ENCODE measurements around the gene DLX5. TPM values are rescaled to one million over a fixed set of nuclear protein-coding genes. Genes with fewer than 3 reads are reported as not detected.

DLX5 gene
- total RNA-seq, 1 donor from 2014 or later: 33.4 TPM

- H3K9me3 Mint-ChIP-seq: no peaks in the 10 kb centered on the region
- H3K4me1 Mint-ChIP-seq: peaks cover 32% of the 10 kb centered on the region
- no peak overlapping the region for H3K27ac Mint-ChIP-seq
- H3K36me3 Mint-ChIP-seq: peaks cover 30% of the 10 kb centered on the region
- H3K27me3 Mint-ChIP-seq (ENCODE audit: low read depth): peaks cover 97% of the 10 kb centered on the region
- H3K4me3 Mint-ChIP-seq: no peak overlapping the region
- DNase-seq (ENCODE audit: low spot score in 2 of 2, unreplicated experiment in 2 of 2): no peak
- TF ChIP-seq CTCF (IDR thresholded peaks at IDR 0.05; ENCODE audit: unreplicated experiment): no peak
Observed at GRCh38 chr7:97012365-97013133, 12.1 kb downstream of the DLX5 start.

- H3K27me3 Mint-ChIP-seq (ENCODE audit: low read depth): peaks cover 97% of the 10 kb centered on the region
- peaks cover 30% of the 10 kb centered on the region for H3K36me3 Mint-ChIP-seq
- H3K4me3 Mint-ChIP-seq: no peak overlapping the region
- no peak for TF ChIP-seq CTCF (IDR thresholded peaks at IDR 0.05; ENCODE audit: unreplicated experiment)
- no peak for DNase-seq (ENCODE audit: low spot score in 2 of 2, unreplicated experiment in 2 of 2)
- H3K9me3 Mint-ChIP-seq: no peaks in the 10 kb centered on the region
- peaks cover 32% of the 10 kb centered on the region for H3K4me1 Mint-ChIP-seq
- no peak overlapping the region for H3K27ac Mint-ChIP-seq
Observed at GRCh38 chr7:97011536-97012364, 12.9 kb downstream of the DLX5 start.

GRCh38 chr7:97011104-97011503, 13.5 kb downstream of the DLX5 start:
- H3K27ac Mint-ChIP-seq: no peak overlapping the region
- H3K4me3 Mint-ChIP-seq: no peak overlapping the region
- DNase-seq (ENCODE audit: low spot score in 2 of 2, unreplicated experiment in 2 of 2): no peak
- H3K9me3 Mint-ChIP-seq: no peaks in the 10 kb centered on the region
- H3K4me1 Mint-ChIP-seq: peaks cover 30% of the 10 kb centered on the region
- no peak for TF ChIP-seq CTCF (IDR thresholded peaks at IDR 0.05; ENCODE audit: unreplicated experiment)
- peaks cover 94% of the 10 kb centered on the region for H3K27me3 Mint-ChIP-seq (ENCODE audit: low read depth)
- peaks cover 30% of the 10 kb centered on the region for H3K36me3 Mint-ChIP-seq

- no peak for DNase-seq (ENCODE audit: low spot score in 2 of 2, unreplicated experiment in 2 of 2)
- peaks cover 30% of the 10 kb centered on the region for H3K36me3 Mint-ChIP-seq
- H3K27me3 Mint-ChIP-seq (ENCODE audit: low read depth): peaks cover 90% of the 10 kb centered on the region
- peaks cover 25% of the 10 kb centered on the region for H3K4me1 Mint-ChIP-seq
- no peak overlapping the region for H3K4me3 Mint-ChIP-seq
- no peak overlapping the region for H3K27ac Mint-ChIP-seq
- no peak for TF ChIP-seq CTCF (IDR thresholded peaks at IDR 0.05; ENCODE audit: unreplicated experiment)
- no peaks in the 10 kb centered on the region for H3K9me3 Mint-ChIP-seq
Observed at GRCh38 chr7:97009753-97010732, 14.6 kb downstream of the DLX5 start.

- H3K27ac Mint-ChIP-seq: no peak overlapping the region
- no peaks in the 10 kb centered on the region for H3K9me3 Mint-ChIP-seq
- H3K36me3 Mint-ChIP-seq: peaks cover 30% of the 10 kb centered on the region
- peaks cover 23% of the 10 kb centered on the region for H3K4me1 Mint-ChIP-seq
- TF ChIP-seq CTCF (IDR thresholded peaks at IDR 0.05; ENCODE audit: unreplicated experiment): no peak
- no peak for DNase-seq (ENCODE audit: low spot score in 2 of 2, unreplicated experiment in 2 of 2)
- H3K4me3 Mint-ChIP-seq: no peak overlapping the region
- peaks cover 90% of the 10 kb centered on the region for H3K27me3 Mint-ChIP-seq (ENCODE audit: low read depth)
Observed at GRCh38 chr7:97008275-97008917, 16.2 kb downstream of the DLX5 start.

All from mesothelial cell of epicardium (in vitro differentiated cells).